ENCODE measurements around the gene AMBP. TPM values are rescaled to one million over a fixed set of nuclear protein-coding genes. Genes with fewer than 3 reads are reported as not detected.

AMBP gene
- total and polyA plus RNA-seq, 4 donors = 3,440 to 6,678 (median 4,863) TPM

GRCh38 chr9:114126247-114127060 lies 48.4 kb upstream of the AMBP start:
- Histone ChIP-seq H3K4me3 (ENCODE audit: low read depth in 1 of 3, low read length in 3 of 3) (no peak overlapping the region), H3K27me3 (ENCODE audit: control insufficient read depth in 4 of 4, insufficient read depth in 4 of 4, low read length in 3 of 4) (no peaks in the 10 kb centered on the region), H3K4me1 (ENCODE audit: control insufficient read depth in 4 of 4, insufficient read depth in 4 of 4, low read length in 3 of 4) (peaks cover 11 to 42% (median 27%) of the 10 kb centered on the region in 4 donors), H3K9me3 (ENCODE audit: control insufficient read depth in 4 of 4, low read length in 3 of 4) (no peaks in the 10 kb centered on the region), H3K27ac (ENCODE audit: low read depth in 1 of 2, low read length in 2 of 2) (no peak overlapping the region), H3K9ac (ENCODE audit: low read depth in 1 of 2, low read length in 2 of 2) (no peak overlapping the region), H3K36me3 (ENCODE audit: control insufficient read depth in 4 of 4, insufficient read depth in 3 of 4, low read depth in 1 of 4, low read length in 3 of 4) (no peaks in the 10 kb centered on the region)
- DNase-seq (ENCODE audit: low spot score) = no peak
- TF ChIP-seq MAX (IDR thresholded peaks at IDR 0.05) (no peak), FOXA2 (IDR thresholded peaks at IDR 0.05) (no peak), GABPA (IDR thresholded peaks at IDR 0.05 in 1 of 2, conservative IDR thresholded peaks at IDR 0.05 in 1 of 2) (no peak), SP1 (IDR thresholded peaks at IDR 0.05) (no peak), YY1 (IDR thresholded peaks at IDR 0.05) (no peak), HNF4A (conservative IDR thresholded peaks at IDR 0.05) (no peak), TAF1 (conservative IDR thresholded peaks at IDR 0.05) (no peak), NR2F2 (IDR thresholded peaks at IDR 0.05) (no peak), EGR1 (IDR thresholded peaks at IDR 0.05; ENCODE audit: low read depth in 2 of 2) (no peak), RAD21 (IDR thresholded peaks at IDR 0.05) (no peak), FOXA1 (IDR thresholded peaks at IDR 0.05) (no peak), HNF4G (IDR thresholded peaks at IDR 0.05) (no peak), REST (IDR thresholded peaks at IDR 0.05) (no peak), RXRA (IDR thresholded peaks at IDR 0.05) (no peak), JUND (IDR thresholded peaks at IDR 0.05) (no peak)
- TF ChIP-seq, protein P1, sequence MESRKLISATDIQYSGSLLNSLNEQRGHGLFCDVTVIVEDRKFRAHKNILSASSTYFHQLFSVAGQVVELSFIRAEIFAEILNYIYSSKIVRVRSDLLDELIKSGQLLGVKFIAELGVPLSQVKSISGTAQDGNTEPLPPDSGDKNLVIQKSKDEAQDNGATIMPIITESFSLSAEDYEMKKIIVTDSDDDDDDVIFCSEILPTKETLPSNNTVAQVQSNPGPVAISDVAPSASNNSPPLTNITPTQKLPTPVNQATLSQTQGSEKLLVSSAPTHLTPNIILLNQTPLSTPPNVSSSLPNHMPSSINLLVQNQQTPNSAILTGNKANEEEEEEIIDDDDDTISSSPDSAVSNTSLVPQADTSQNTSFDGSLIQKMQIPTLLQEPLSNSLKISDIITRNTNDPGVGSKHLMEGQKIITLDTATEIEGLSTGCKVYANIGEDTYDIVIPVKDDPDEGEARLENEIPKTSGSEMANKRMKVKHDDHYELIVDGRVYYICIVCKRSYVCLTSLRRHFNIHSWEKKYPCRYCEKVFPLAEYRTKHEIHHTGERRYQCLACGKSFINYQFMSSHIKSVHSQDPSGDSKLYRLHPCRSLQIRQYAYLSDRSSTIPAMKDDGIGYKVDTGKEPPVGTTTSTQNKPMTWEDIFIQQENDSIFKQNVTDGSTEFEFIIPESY (IDR thresholded peaks at IDR 0.05) = no peak
- TF ChIP-seq, protein P2, sequence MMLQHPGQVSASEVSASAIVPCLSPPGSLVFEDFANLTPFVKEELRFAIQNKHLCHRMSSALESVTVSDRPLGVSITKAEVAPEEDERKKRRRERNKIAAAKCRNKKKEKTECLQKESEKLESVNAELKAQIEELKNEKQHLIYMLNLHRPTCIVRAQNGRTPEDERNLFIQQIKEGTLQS (IDR thresholded peaks at IDR 0.05) = no peak
- TF ChIP-seq, protein P3, sequence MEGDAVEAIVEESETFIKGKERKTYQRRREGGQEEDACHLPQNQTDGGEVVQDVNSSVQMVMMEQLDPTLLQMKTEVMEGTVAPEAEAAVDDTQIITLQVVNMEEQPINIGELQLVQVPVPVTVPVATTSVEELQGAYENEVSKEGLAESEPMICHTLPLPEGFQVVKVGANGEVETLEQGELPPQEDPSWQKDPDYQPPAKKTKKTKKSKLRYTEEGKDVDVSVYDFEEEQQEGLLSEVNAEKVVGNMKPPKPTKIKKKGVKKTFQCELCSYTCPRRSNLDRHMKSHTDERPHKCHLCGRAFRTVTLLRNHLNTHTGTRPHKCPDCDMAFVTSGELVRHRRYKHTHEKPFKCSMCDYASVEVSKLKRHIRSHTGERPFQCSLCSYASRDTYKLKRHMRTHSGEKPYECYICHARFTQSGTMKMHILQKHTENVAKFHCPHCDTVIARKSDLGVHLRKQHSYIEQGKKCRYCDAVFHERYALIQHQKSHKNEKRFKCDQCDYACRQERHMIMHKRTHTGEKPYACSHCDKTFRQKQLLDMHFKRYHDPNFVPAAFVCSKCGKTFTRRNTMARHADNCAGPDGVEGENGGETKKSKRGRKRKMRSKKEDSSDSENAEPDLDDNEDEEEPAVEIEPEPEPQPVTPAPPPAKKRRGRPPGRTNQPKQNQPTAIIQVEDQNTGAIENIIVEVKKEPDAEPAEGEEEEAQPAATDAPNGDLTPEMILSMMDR (IDR thresholded peaks at IDR 0.05; ENCODE audit: low read depth, low read length, missing input control) = no peak
- 84% methylated on average over 13 of the region's 13 CpGs for WGBS
